K562 (cell line): ENCODE results near the gene ERVW-1. TPM values are rescaled to one million over a fixed set of nuclear protein-coding genes. Genes with fewer than 3 reads are reported as not detected.

Source experiments
- ATAC-seq: fragments of 200-7000 bp; cut with Tn5 transposase; 3 replicates; pipeline ENCODE4 v1.9.1; 2020; ENCODE audit warnings: moderate library complexity
- BruUV-seq: library from RNA; stranded (reverse); fragments of 400-500 nt; replicated peaks from 2 replicates; lab custom pipeline; 2021; lab: Mats Ljungman, UMichigan
- CTCF ChIA-PET: fragments of 300-600 bp; formaldehyde crosslinking; extraction: SDS; loops from one replicate; lab custom pipeline; 2021; ENCODE audit warnings: low intra/inter-chr PET ratio; lab: Yijun Ruan, JAX
- POLR2A ChIA-PET: fragments of 300-600, 350-650 bp; sonication (Branson Sonifier 250); formaldehyde crosslinking; extraction: SDS; loops from one replicate; lab custom pipeline; 2021; ENCODE audit warnings: antibody characterized with exemption, inconsistent platforms; lab: Yijun Ruan, JAX
- DNase-seq, 4 experiments: peaks; one replicate each; pipeline versions ENCODE4 v3.0.0 to v3.0.0-alpha.2; 2011 to 2018; ENCODE audit warnings: low spot score in 3 of 4, mixed read lengths in 3 of 4; ENCODE audit errors: extremely low read depth in 1 of 4
- FAIRE-seq: peaks from 2 replicates; lab custom pipeline; 2011; peaks lifted over from hg19 to GRCh38; lab: Jason Lieb, UNC
- H2AFZ ChIP-seq: 2 replicates; pipeline ENCODE4 v1.6.0; 2011; ENCODE audit warnings: low read depth, low read length, control low read depth, inconsistent platforms
- H3K27ac ChIP-seq: fragments of 200-600 bp; 3 replicates; pipeline ENCODE4 v1.8.0; 2011; ENCODE audit warnings: low read depth, mild to moderate bottlenecking, control low read depth, inconsistent platforms, low read length, moderate library complexity, mixed read lengths; ENCODE audit errors: extremely low read depth
- H3K27me3 ChIP-seq, 2 experiments: fragments of 300-600 bp in 1 of 2; 2 replicates in 1 of 2; 3 replicates in 1 of 2; pipeline versions ENCODE4 v1.6.0 to v1.8.0; 2011; ENCODE audit warnings: inconsistent platforms in 2 of 2, low read length in 2 of 2, mild to moderate bottlenecking in 1 of 2, mixed read lengths in 1 of 2, moderate library complexity in 1 of 2; ENCODE audit not compliant: control insufficient read depth in 2 of 2, insufficient read depth in 2 of 2
- H3K36me3 ChIP-seq: fragments of 300-600 bp; 3 replicates; pipeline ENCODE4 v1.8.0; 2011; ENCODE audit warnings: mild to moderate bottlenecking, low read length, inconsistent platforms; ENCODE audit not compliant: control insufficient read depth, insufficient read depth
- H3K4me1 ChIP-seq, 2 experiments: fragments of 200-600 bp in 1 of 2; replicated peaks in 1 of 2; 2 replicates in 1 of 2; 3 replicates in 1 of 2; pipeline versions ENCODE4 v1.5.1 to v1.8.0; 2011; ENCODE audit warnings: inconsistent platforms in 2 of 2, low read length in 2 of 2, mild to moderate bottlenecking in 1 of 2, mixed read lengths in 1 of 2, moderate library complexity in 1 of 2; ENCODE audit not compliant: control insufficient read depth in 2 of 2, insufficient read depth in 2 of 2
- H3K4me2 ChIP-seq: 2 replicates; pipeline ENCODE4 v1.6.1; 2011; ENCODE audit warnings: low read length, control low read depth, inconsistent platforms, mixed read lengths; ENCODE audit not compliant: insufficient read depth
- H3K4me3 ChIP-seq: fragments of 200-600 bp; sonication (generic), shearing (Covaris generic); 2 replicates; pipeline ENCODE4 v1.5.1; 2016; ENCODE audit warnings: control low read depth, inconsistent platforms
- H3K79me2 ChIP-seq: fragments of 200-600 bp; 3 replicates; pipeline ENCODE4 v1.8.0; 2011; ENCODE audit warnings: low read length, inconsistent platforms; ENCODE audit not compliant: control insufficient read depth, insufficient read depth
- H3K9ac ChIP-seq, 2 experiments: 2 replicates each; pipeline versions ENCODE4 v1.6.0 to v1.6.1; 2011; ENCODE audit warnings: low read depth in 2 of 2, low read length in 2 of 2, control low read depth in 1 of 2, inconsistent platforms in 1 of 2, mild to moderate bottlenecking in 1 of 2, mixed read lengths in 1 of 2; ENCODE audit not compliant: insufficient read depth in 1 of 2
- H3K9me1 ChIP-seq: one replicate; pipeline ENCODE4 v1.6.0; 2011; ENCODE audit warnings: inconsistent platforms, mild to moderate bottlenecking, low read length, moderate library complexity; ENCODE audit not compliant: control insufficient read depth, insufficient read depth
- H3K9me3 ChIP-seq: replicated peaks from 2 replicates; pipeline ENCODE4 v1.5.1; 2011; ENCODE audit warnings: low read depth, low read length, inconsistent platforms; ENCODE audit not compliant: control insufficient read depth, insufficient read depth
- H4K20me1 ChIP-seq: replicated peaks from 2 replicates; pipeline ENCODE4 v1.6.1; 2011; ENCODE audit warnings: low read length, inconsistent platforms, mixed read lengths; ENCODE audit not compliant: control insufficient read depth, insufficient read depth
- ATF6 ChIP-seq: sonication (generic); formaldehyde crosslinking; IDR thresholded peaks from 2 replicates; pipeline ENCODE4 v1.4.0; 2020; ENCODE audit warnings: mild to moderate bottlenecking, missing genetic modification reagents
- ESRRB ChIP-seq: fragments of 250-450 bp; sonication (Bioruptor Pico); IDR thresholded peaks from 2 replicates; pipeline ENCODE4 v1.5.0; 2020; ENCODE audit warnings: mild to moderate bottlenecking, moderate library complexity, borderline replicate concordance
- KLF13 ChIP-seq: fragments of 450-650 bp; IDR thresholded peaks from 2 replicates; pipeline ENCODE4 v1.6.1; 2016; ENCODE audit warnings: missing genetic modification characterization, low read depth, mild to moderate bottlenecking, missing compliant biosample characterization, moderate library complexity, borderline replicate concordance
- MEIS2 ChIP-seq: fragments of 450-650 bp; IDR thresholded peaks from 2 replicates; pipeline ENCODE4 v1.6.1; 2014; ENCODE audit warnings: mild to moderate bottlenecking; ENCODE audit not compliant: partially characterized antibody
- PBX2 ChIP-seq, 2 experiments: IDR thresholded peaks in 1 of 2; conservative IDR thresholded peaks in 1 of 2; 2 replicates each; pipeline ENCODE4 v1.6.1; 2016; ENCODE audit warnings: low read depth in 2 of 2, mild to moderate bottlenecking in 1 of 2, missing compliant biosample characterization in 1 of 2, missing genetic modification characterization in 1 of 2, moderate library complexity in 1 of 2
- PKNOX1 ChIP-seq: fragments of 450-650 bp; IDR thresholded peaks from 2 replicates; pipeline ENCODE4 v1.6.1; 2016
- PURB ChIP-seq: sonication (generic); formaldehyde crosslinking; IDR thresholded peaks from 2 replicates; pipeline ENCODE4 v1.9.0; 2021; ENCODE audit warnings: low read depth, mild to moderate bottlenecking, missing genetic modification reagents
- ZNF408 ChIP-seq: fragments of 250-450 bp; sonication (Bioruptor Pico); IDR thresholded peaks from 2 replicates; pipeline ENCODE4 v1.4.0; 2020; ENCODE audit warnings: low read depth, mild to moderate bottlenecking, moderate library complexity
- WGBS: fragments of 100-300 bp; shearing (Covaris generic); methylation state at CpG from one replicate; pipeline ENCODE4 v1.1.6; 2016; ENCODE audit warnings: low coverage, mixed read lengths; ENCODE audit not compliant: insufficient coverage; ENCODE audit errors: missing lambda C conversion rate; 5-methylcytosine and 5-hydroxymethylcytosine counted together
- in situ Hi-C: fragments of 300-500 bp; cut with MboI; formaldehyde crosslinking; loops from 4 replicates; pipeline ENCODE4 v1.15.0; 2018; ENCODE audit warnings: inconsistent platforms, mixed read lengths
- intact Hi-C: fragments of 100-400 bp; cut with micrococcal nuclease; formaldehyde crosslinking; loops from 2 replicates; pipeline ENCODE4 v1.14.2; 2022
- polyA plus RNA-seq, 8 experiments: library from polyadenylated mRNA; depleted of rRNA in 4 of 8; stranded (reverse) in 5 of 8; unstranded in 3 of 8; fragments of >200 nt; fragmentation: Nextera tagmentation in 2 of 8; fragmentation: Illumina TruSeq in 1 of 8; extraction: Ambion mirVana in 2 of 8; extraction: Trizol in 1 of 8; gene quantifications; 2 replicates each; pipeline versions ENCODE4 v1.2.1 to v1.2.3, GENCODE V29; 2011 to 2014; ENCODE audit warnings: inconsistent platforms in 1 of 8, missing spikeins in 1 of 8
- total RNA-seq, 7 experiments: library from RNA; depleted of rRNA in 6 of 7; stranded (reverse); fragments of >200 nt in 6 of 7; fragmentation: Illumina TruSeq in 2 of 7; extraction: Trizol in 2 of 7; gene quantifications; 2 replicates each; pipeline versions ENCODE4 v1.2.1 to v1.2.3, GENCODE V29; 2011 to 2021; ENCODE audit warnings: low replicate concordance in 1 of 7

The ERVW-1 gene
- total and polyA plus RNA-seq, 9 of the 15 experiments (the other 6 are each of a cell fraction or from before 2014, with no cell fraction given) = not detected

- Histone ChIP-seq H3K27me3 (no peaks in the 10 kb centered on the region), H4K20me1 (no peaks in the 10 kb centered on the region), H3K9me3 (no peaks in the 10 kb centered on the region), H2AFZ (no peak overlapping the region), H3K79me2 (no peaks in the 10 kb centered on the region), H3K36me3 (peaks cover 28% of the 10 kb centered on the region; the same call in 2 of the 3 replicates), H3K4me3 (no peak overlapping the region), H3K9me1 (no peaks in the 10 kb centered on the region), H3K4me1 (no peaks in the 10 kb centered on the region; a peak in 2 of 5 replicates), H3K27ac (no peak overlapping the region), H3K9ac (no peak overlapping the region), H3K4me2 (no peak overlapping the region)
- FAIRE-seq (no peak), DNase-seq (peak in 1 of 4 experiments; percentile 16), ATAC-seq (peak; percentile 81)
- POLR2A ChIA-PET = no interaction called here
- no peak for TF ChIP-seq ESRRB (CRISPR knock-in tag)
- TF ChIP-seq PKNOX1 = peak; percentile 85
- no peak for TF ChIP-seq KLF13 (tag)
- no peak for TF ChIP-seq PBX2 (CRISPR knock-in tag; IDR thresholded peaks at IDR 0.05; ENCODE audit: low read depth)
- peak; percentile 67 for TF ChIP-seq PBX2 (tag; conservative IDR thresholded peaks at IDR 0.05; ENCODE audit: low read depth)
- no peak for TF ChIP-seq ATF6 (CRISPR knock-in tag)
- peak; percentile 29 for TF ChIP-seq MEIS2
- no peak for TF ChIP-seq ZNF408
- TF ChIP-seq PURB (CRISPR knock-in tag) = no peak
- in situ Hi-C loops = no loop called here
- intact Hi-C loops = loop anchor here (10.0 kb wide), 1 partner anchor 79 kb away; no protein-coding TSS in a partner anchor
- BruUV-seq = no TSS peak
- 16% methylated on average over 2 of the region's 2 CpGs for WGBS
- CTCF ChIA-PET = no interaction called here
Measured at GRCh38 chr7:92485974-92486373, 8.2 kb upstream of the ERVW-1 start.
